Measurements from ENCODE around the gene GGT5. TPM values are rescaled to one million over a fixed set of nuclear protein-coding genes. Genes with fewer than 3 reads are reported as not detected.
"Not testable (repeated sequence)": the region's sequence is repeated elsewhere in the genome, so short reads cannot be mapped to it uniquely, and the experiment has no call there.

GGT5 gene
- polyA plus RNA-seq = 1 to 10 TPM; 4.7 to 7.1 TPM

- H3K27me3 ChIP-seq (ENCODE audit: control insufficient read depth in 1 of 2, insufficient read depth in 2 of 2, low read length in 2 of 2); H3K36me3 ChIP-seq (ENCODE audit: control insufficient read depth in 2 of 2, insufficient read depth in 2 of 2, low read length in 1 of 2); H3K9me3 ChIP-seq (ENCODE audit: control insufficient read depth in 2 of 2, insufficient read depth in 1 of 2, low read depth in 1 of 2, low read length in 1 of 2); H3K4me1 ChIP-seq (ENCODE audit: control insufficient read depth in 2 of 2, insufficient read depth in 2 of 2, low read length in 1 of 2): not testable (repeated sequence)
- peak within 1 kb of the TSS in 1 of 2 donors; percentile 25 for H3K4me3 ChIP-seq (ENCODE audit: low read depth in 1 of 2, low read length in 2 of 2)
- peak within 1 kb of the TSS; percentile 52 to 68 for H3K27ac ChIP-seq (ENCODE audit: low read depth in 2 of 2, low read length in 1 of 2)
- 22 to 26% methylated on average over 11 to 12 of the region's 12 CpGs for WGBS, 2 donors
Observed at GRCh38 chr22:24245030-24245431, at the start of gene GGT5. Gene GGT5 (minus strand): TSS chr22:24245082. CDS start chr22:24244725, 357 bp downstream.

- not testable (repeated sequence) for H3K36me3 ChIP-seq (ENCODE audit: control insufficient read depth in 2 of 2, insufficient read depth in 2 of 2, low read length in 1 of 2); H3K4me1 ChIP-seq (ENCODE audit: control insufficient read depth in 2 of 2, insufficient read depth in 2 of 2, low read length in 1 of 2); H3K4me3 ChIP-seq (ENCODE audit: low read depth in 1 of 2, low read length in 2 of 2); H3K9me3 ChIP-seq (ENCODE audit: control insufficient read depth in 2 of 2, insufficient read depth in 1 of 2, low read depth in 1 of 2, low read length in 1 of 2); H3K27me3 ChIP-seq (ENCODE audit: control insufficient read depth in 1 of 2, insufficient read depth in 2 of 2, low read length in 2 of 2)
- H3K27ac ChIP-seq (ENCODE audit: low read depth in 2 of 2, low read length in 1 of 2) = peak overlapping the region in 1 of 2 donors; percentile 4
- WGBS, 2 donors = 94 to 96% methylated on average over 3 of the region's 3 CpGs
Observed at GRCh38 chr22:24292202-24292830, 47.4 kb upstream of the GGT5 start.

- Histone ChIP-seq H3K36me3 (ENCODE audit: control insufficient read depth in 2 of 2, insufficient read depth in 2 of 2, low read length in 1 of 2) (no peaks in the 10 kb centered on the region), H3K4me1 (ENCODE audit: control insufficient read depth in 2 of 2, insufficient read depth in 2 of 2, low read length in 1 of 2) (peaks cover 0 to 5% of the 10 kb centered on the region in 2 donors), H3K27me3 (ENCODE audit: control insufficient read depth in 1 of 2, insufficient read depth in 2 of 2, low read length in 2 of 2) (no peaks in the 10 kb centered on the region), H3K9me3 (ENCODE audit: control insufficient read depth in 2 of 2, insufficient read depth in 1 of 2, low read depth in 1 of 2, low read length in 1 of 2) (no peaks in the 10 kb centered on the region), H3K27ac (ENCODE audit: low read depth in 2 of 2, low read length in 1 of 2) (peak overlapping the region in 1 of 2 donors; percentile 4), H3K4me3 (ENCODE audit: low read depth in 1 of 2, low read length in 2 of 2) (no peak overlapping the region)
- 84 to 85% methylated on average over 3 of the region's 3 CpGs for WGBS, 2 donors
Observed at GRCh38 chr22:24291515-24292201, 46.8 kb upstream of the GGT5 start.

GRCh38 chr22:24290459-24290858 lies 45.6 kb upstream of the GGT5 start:
- Histone ChIP-seq H3K36me3 (ENCODE audit: control insufficient read depth in 2 of 2, insufficient read depth in 2 of 2, low read length in 1 of 2) (no peaks in the 10 kb centered on the region), H3K27me3 (ENCODE audit: control insufficient read depth in 1 of 2, insufficient read depth in 2 of 2, low read length in 2 of 2) (no peaks in the 10 kb centered on the region), H3K9me3 (ENCODE audit: control insufficient read depth in 2 of 2, insufficient read depth in 1 of 2, low read depth in 1 of 2, low read length in 1 of 2) (no peaks in the 10 kb centered on the region), H3K4me1 (ENCODE audit: control insufficient read depth in 2 of 2, insufficient read depth in 2 of 2, low read length in 1 of 2) (peaks cover 0 to 5% of the 10 kb centered on the region in 2 donors), H3K4me3 (ENCODE audit: low read depth in 1 of 2, low read length in 2 of 2) (no peak overlapping the region), H3K27ac (ENCODE audit: low read depth in 2 of 2, low read length in 1 of 2) (peak overlapping the region in 1 of 2 donors; percentile 49)

GRCh38 chr22:24289741-24290163 lies 44.9 kb upstream of the GGT5 start:
- Histone ChIP-seq H3K27me3 (ENCODE audit: control insufficient read depth in 1 of 2, insufficient read depth in 2 of 2, low read length in 2 of 2) (no peaks in the 10 kb centered on the region), H3K36me3 (ENCODE audit: control insufficient read depth in 2 of 2, insufficient read depth in 2 of 2, low read length in 1 of 2) (no peaks in the 10 kb centered on the region), H3K9me3 (ENCODE audit: control insufficient read depth in 2 of 2, insufficient read depth in 1 of 2, low read depth in 1 of 2, low read length in 1 of 2) (no peaks in the 10 kb centered on the region), H3K4me1 (ENCODE audit: control insufficient read depth in 2 of 2, insufficient read depth in 2 of 2, low read length in 1 of 2) (peaks cover 0 to 5% of the 10 kb centered on the region in 2 donors), H3K27ac (ENCODE audit: low read depth in 2 of 2, low read length in 1 of 2) (peak overlapping the region; percentile 48 to 49), H3K4me3 (ENCODE audit: low read depth in 1 of 2, low read length in 2 of 2) (no peak overlapping the region)
- WGBS, 2 donors = 34 to 35% methylated on average over 4 of the region's 4 CpGs

- Histone ChIP-seq H3K27me3 (ENCODE audit: control insufficient read depth in 1 of 2, insufficient read depth in 2 of 2, low read length in 2 of 2) (no peaks in the 10 kb centered on the region), H3K4me1 (ENCODE audit: control insufficient read depth in 2 of 2, insufficient read depth in 2 of 2, low read length in 1 of 2) (peaks cover 0 to 5% of the 10 kb centered on the region in 2 donors), H3K9me3 (ENCODE audit: control insufficient read depth in 2 of 2, insufficient read depth in 1 of 2, low read depth in 1 of 2, low read length in 1 of 2) (no peaks in the 10 kb centered on the region), H3K27ac (ENCODE audit: low read depth in 2 of 2, low read length in 1 of 2) (no peak overlapping the region), H3K4me3 (ENCODE audit: low read depth in 1 of 2, low read length in 2 of 2) (no peak overlapping the region), H3K36me3 (ENCODE audit: control insufficient read depth in 2 of 2, insufficient read depth in 2 of 2, low read length in 1 of 2) (no peaks in the 10 kb centered on the region)
- 19 to 31% methylated on average over 4 of the region's 4 CpGs for WGBS, 2 donors
Observed at GRCh38 chr22:24289114-24289513, 44.2 kb upstream of the GGT5 start.

GRCh38 chr22:24287801-24288200 lies 42.9 kb upstream of the GGT5 start:
- H3K27ac ChIP-seq (ENCODE audit: low read depth in 2 of 2, low read length in 1 of 2) = peak overlapping the region in 1 of 2 donors; percentile 42
- not testable (repeated sequence) for H3K4me3 ChIP-seq (ENCODE audit: low read depth in 1 of 2, low read length in 2 of 2); H3K36me3 ChIP-seq (ENCODE audit: control insufficient read depth in 2 of 2, insufficient read depth in 2 of 2, low read length in 1 of 2); H3K4me1 ChIP-seq (ENCODE audit: control insufficient read depth in 2 of 2, insufficient read depth in 2 of 2, low read length in 1 of 2); H3K9me3 ChIP-seq (ENCODE audit: control insufficient read depth in 2 of 2, insufficient read depth in 1 of 2, low read depth in 1 of 2, low read length in 1 of 2); H3K27me3 ChIP-seq (ENCODE audit: control insufficient read depth in 1 of 2, insufficient read depth in 2 of 2, low read length in 2 of 2)
- WGBS, 2 donors = 70 to 83% methylated on average over 5 to 6 of the region's 6 CpGs

- not testable (repeated sequence) for H3K36me3 ChIP-seq (ENCODE audit: control insufficient read depth in 2 of 2, insufficient read depth in 2 of 2, low read length in 1 of 2); H3K4me1 ChIP-seq (ENCODE audit: control insufficient read depth in 2 of 2, insufficient read depth in 2 of 2, low read length in 1 of 2); H3K27me3 ChIP-seq (ENCODE audit: control insufficient read depth in 1 of 2, insufficient read depth in 2 of 2, low read length in 2 of 2); H3K9me3 ChIP-seq (ENCODE audit: control insufficient read depth in 2 of 2, insufficient read depth in 1 of 2, low read depth in 1 of 2, low read length in 1 of 2); H3K4me3 ChIP-seq (ENCODE audit: low read depth in 1 of 2, low read length in 2 of 2); H3K27ac ChIP-seq (ENCODE audit: low read depth in 2 of 2, low read length in 1 of 2)
- 61 to 74% methylated on average over 8 of the region's 9 CpGs for WGBS, 2 donors
Observed at GRCh38 chr22:24287212-24287611, 42.3 kb upstream of the GGT5 start.

- H3K27ac ChIP-seq (ENCODE audit: low read depth in 2 of 2, low read length in 1 of 2) = no peak overlapping the region
Observed at GRCh38 chr22:24285245-24285644, 40.4 kb upstream of the GGT5 start.

GRCh38 chr22:24284747-24285203 lies 39.9 kb upstream of the GGT5 start:
- H3K27ac ChIP-seq (ENCODE audit: low read depth in 2 of 2, low read length in 1 of 2) = no peak overlapping the region
- H3K36me3 ChIP-seq (ENCODE audit: control insufficient read depth in 2 of 2, insufficient read depth in 2 of 2, low read length in 1 of 2) = no peaks in the 10 kb centered on the region
- no peaks in the 10 kb centered on the region for H3K4me1 ChIP-seq (ENCODE audit: control insufficient read depth in 2 of 2, insufficient read depth in 2 of 2, low read length in 1 of 2)
- no peaks in the 10 kb centered on the region for H3K9me3 ChIP-seq (ENCODE audit: control insufficient read depth in 2 of 2, insufficient read depth in 1 of 2, low read depth in 1 of 2, low read length in 1 of 2)
- WGBS, 2 donors = 48 to 53% methylated on average over 2 of the region's 2 CpGs
- H3K4me3 ChIP-seq (ENCODE audit: low read depth in 1 of 2, low read length in 2 of 2) = no peak overlapping the region
- H3K27me3 ChIP-seq (ENCODE audit: control insufficient read depth in 1 of 2, insufficient read depth in 2 of 2, low read length in 2 of 2) = no peaks in the 10 kb centered on the region

More at GRCh38 chr22:24285245-24285644, 40.4 kb upstream of the GGT5 start:
- WGBS, 2 donors = 48 to 66% methylated on average over 4 of the region's 4 CpGs
- Histone ChIP-seq H3K4me1 (ENCODE audit: control insufficient read depth in 2 of 2, insufficient read depth in 2 of 2, low read length in 1 of 2) (peaks cover 0 to 3% of the 10 kb centered on the region in 2 donors), H3K9me3 (ENCODE audit: control insufficient read depth in 2 of 2, insufficient read depth in 1 of 2, low read depth in 1 of 2, low read length in 1 of 2) (no peaks in the 10 kb centered on the region), H3K27me3 (ENCODE audit: control insufficient read depth in 1 of 2, insufficient read depth in 2 of 2, low read length in 2 of 2) (no peaks in the 10 kb centered on the region), H3K4me3 (ENCODE audit: low read depth in 1 of 2, low read length in 2 of 2) (no peak overlapping the region), H3K36me3 (ENCODE audit: control insufficient read depth in 2 of 2, insufficient read depth in 2 of 2, low read length in 1 of 2) (no peaks in the 10 kb centered on the region)
